H9 (cell line): ENCODE measurements around the gene TMEM141. TPM values are rescaled to one million over a fixed set of nuclear protein-coding genes. Genes with fewer than 3 reads are reported as not detected.

Experiments
- DNase-seq: peaks from one replicate; pipeline ENCODE4 v3.0.0-alpha.2; 2017
- H2AFZ ChIP-seq: one replicate; pipeline ENCODE4 v1.6.1; 2013; ENCODE audit warnings: mild to moderate bottlenecking, low read length, control low read depth, moderate library complexity
- H2AK5ac ChIP-seq: 2 replicates; pipeline ENCODE4 v1.6.1; 2013; ENCODE audit warnings: low read length, control low read depth, mixed read lengths; ENCODE audit not compliant: insufficient read length
- H2BK120ac ChIP-seq: one replicate; pipeline ENCODE4 v1.6.1; 2013; ENCODE audit warnings: low read depth, mild to moderate bottlenecking, low read length, control low read depth, inconsistent platforms; ENCODE audit not compliant: poor library complexity, severe bottlenecking
- H2BK12ac ChIP-seq: 2 replicates; pipeline ENCODE4 v1.6.1; 2013; ENCODE audit warnings: low read length, control low read depth, mixed read lengths, low read depth; ENCODE audit not compliant: insufficient read length
- H2BK15ac ChIP-seq: 2 replicates; pipeline ENCODE4 v1.6.1; 2013; ENCODE audit warnings: low read depth, low read length, control low read depth
- H2BK20ac ChIP-seq: one replicate; pipeline ENCODE4 v1.6.1; 2013; ENCODE audit warnings: low read depth, mild to moderate bottlenecking, low read length, control low read depth, inconsistent platforms; ENCODE audit not compliant: poor library complexity, severe bottlenecking
- H2BK5ac ChIP-seq: 2 replicates; pipeline ENCODE4 v1.6.1; 2013; ENCODE audit warnings: low read length, control low read depth, mixed read lengths; ENCODE audit not compliant: insufficient read length
- H3K14ac ChIP-seq: 2 replicates; pipeline ENCODE4 v1.6.1; 2013; ENCODE audit warnings: low read length, control low read depth; ENCODE audit not compliant: insufficient read depth
- H3K18ac ChIP-seq: 2 replicates; pipeline ENCODE4 v1.6.1; 2013; ENCODE audit warnings: low read depth, mild to moderate bottlenecking, mixed read lengths, low read length, control low read depth; ENCODE audit not compliant: insufficient read length
- H3K23ac ChIP-seq: 2 replicates; pipeline ENCODE4 v1.6.1; 2013; ENCODE audit warnings: low read length, control low read depth, mixed read lengths, low read depth; ENCODE audit not compliant: insufficient read length
- H3K23me2 ChIP-seq: 2 replicates; pipeline ENCODE4 v1.6.1; 2013; ENCODE audit warnings: low read depth, mild to moderate bottlenecking, mixed read lengths, low read length, control low read depth; ENCODE audit not compliant: insufficient read length, poor library complexity, severe bottlenecking
- H3K27ac ChIP-seq: 2 replicates; pipeline ENCODE4 v1.5.1; 2013; ENCODE audit warnings: low read length, control low read depth, mixed read lengths, low read depth; ENCODE audit not compliant: insufficient read length
- H3K27me3 ChIP-seq: 2 replicates; pipeline ENCODE4 v1.6.1; 2013; ENCODE audit warnings: low read length, control low read depth, inconsistent platforms; ENCODE audit not compliant: insufficient read depth
- H3K4ac ChIP-seq: 2 replicates; pipeline ENCODE4 v1.6.1; 2013; ENCODE audit warnings: low read depth, mild to moderate bottlenecking, control low read depth, inconsistent platforms, low read length, moderate library complexity
- H3K4me1 ChIP-seq: 2 replicates; pipeline ENCODE4 v1.6.1; 2013; ENCODE audit warnings: low read length, control low read depth, inconsistent platforms; ENCODE audit not compliant: insufficient read depth
- H3K4me2 ChIP-seq: 2 replicates; pipeline ENCODE4 v1.6.1; 2013; ENCODE audit warnings: low read length, control low read depth, mixed read lengths; ENCODE audit not compliant: insufficient read length, insufficient read depth
- H3K56ac ChIP-seq: 2 replicates; pipeline ENCODE4 v1.6.1; 2013; ENCODE audit warnings: low read depth, mild to moderate bottlenecking, mixed read lengths, low read length, control low read depth; ENCODE audit not compliant: insufficient read length
- H3K79me1 ChIP-seq: 2 replicates; pipeline ENCODE4 v1.6.1; 2013; ENCODE audit warnings: low read depth, mild to moderate bottlenecking, moderate library complexity, low read length, control low read depth, inconsistent platforms; ENCODE audit not compliant: insufficient read depth, poor library complexity, severe bottlenecking
- H3K79me2 ChIP-seq: 2 replicates; pipeline ENCODE4 v1.6.1; 2013; ENCODE audit warnings: low read length, control low read depth, inconsistent platforms; ENCODE audit not compliant: insufficient read depth
- H3K9ac ChIP-seq: 2 replicates; pipeline ENCODE4 v1.6.1; 2013; ENCODE audit warnings: low read length, control low read depth, mixed read lengths; ENCODE audit not compliant: insufficient read length; ENCODE audit errors: extremely low read depth
- H3K9me3 ChIP-seq: one replicate; pipeline ENCODE4 v1.6.1; 2013; ENCODE audit warnings: low read depth, low read length, inconsistent platforms; ENCODE audit not compliant: control insufficient read depth
- H3T11ph ChIP-seq: one replicate; pipeline ENCODE4 v1.6.1; 2013; ENCODE audit warnings: mild to moderate bottlenecking, low read length, control low read depth, inconsistent platforms
- H4K20me1 ChIP-seq: one replicate; pipeline ENCODE4 v1.6.1; 2013; ENCODE audit not compliant: control insufficient read depth, insufficient read length, insufficient read depth
- H4K5ac ChIP-seq: 2 replicates; pipeline ENCODE4 v1.6.1; 2013; ENCODE audit warnings: low read depth, mild to moderate bottlenecking, mixed read lengths, low read length, control low read depth; ENCODE audit not compliant: insufficient read length
- H4K8ac ChIP-seq: replicated peaks from 2 replicates; pipeline ENCODE4 v1.6.1; 2013; ENCODE audit warnings: low read length, control low read depth, mixed read lengths, low read depth; ENCODE audit not compliant: insufficient read length
- H4K91ac ChIP-seq: 2 replicates; pipeline ENCODE4 v1.6.1; 2013; ENCODE audit warnings: low read depth, mild to moderate bottlenecking, moderate library complexity, mixed read lengths, low read length, control low read depth; ENCODE audit not compliant: insufficient read length
- H3K27ac Mint-ChIP-seq, 3 experiments: 2 replicates in 2 of 3; 3 replicates in 1 of 3; pipeline ENCODE4 v1.8.0; 2020 to 2021; ENCODE audit warnings: mixed read lengths in 3 of 3, mild to moderate bottlenecking in 1 of 3, moderate library complexity in 1 of 3
- H3K27me3 Mint-ChIP-seq: 2 replicates; pipeline ENCODE4 v1.8.0; 2021; ENCODE audit warnings: low read depth, mild to moderate bottlenecking, moderate library complexity, mixed read lengths
- H3K36me3 Mint-ChIP-seq, 3 experiments: 2 replicates in 2 of 3; 3 replicates in 1 of 3; pipeline ENCODE4 v1.8.0; 2020 to 2021; ENCODE audit warnings: low read depth in 3 of 3, mixed read lengths in 3 of 3; ENCODE audit not compliant: insufficient read depth in 1 of 3
- H3K4me1 Mint-ChIP-seq, 2 experiments: 2 replicates each; pipeline ENCODE4 v1.8.0; 2020; ENCODE audit warnings: mixed read lengths in 2 of 2
- H3K4me3 Mint-ChIP-seq, 2 experiments: 2 replicates in 1 of 2; 3 replicates in 1 of 2; pipeline ENCODE4 v1.8.0; 2020 to 2021; ENCODE audit warnings: mild to moderate bottlenecking in 2 of 2, mixed read lengths in 2 of 2, moderate library complexity in 1 of 2
- H3K9me3 Mint-ChIP-seq, 2 experiments: 2 replicates in 1 of 2; 3 replicates in 1 of 2; pipeline ENCODE4 v1.8.0; 2020; ENCODE audit warnings: mild to moderate bottlenecking in 2 of 2, mixed read lengths in 2 of 2, moderate library complexity in 1 of 2
- CTCF ChIP-seq: fragments of 200-600 bp; sonication (generic); conservative IDR thresholded peaks from 3 replicates; pipeline ENCODE4 v1.8.0; 2021; ENCODE audit warnings: antibody characterized with exemption, mild to moderate bottlenecking
- WGBS: extraction: QIAGEN DNeasy Blood & Tissue Kit; methylation state at CpG from one replicate; pipeline ENCODE4 v1.1.7; 2013; ENCODE audit warnings: missing lambda C conversion rate, low lambda C conversion rate, mixed read lengths; ENCODE audit not compliant: insufficient read length; ENCODE audit errors: extremely low coverage; 5-methylcytosine and 5-hydroxymethylcytosine counted together
- total RNA-seq: library from RNA; stranded (reverse); gene quantifications from 2 replicates; pipeline ENCODE4 v1.2.1, GENCODE V29; 2021

Gene TMEM141
- total RNA-seq, 1 experiment from 2014 or later = 55.2 TPM

GRCh38 chr9:136815422-136815782, 24.3 kb downstream of the TMEM141 start:
- H3K9me3 Mint-ChIP-seq = no peaks in the 10 kb centered on the region; a peak in 1 of 5 replicates

More at GRCh38 chr9:136815422-136815782, 24.3 kb downstream of the TMEM141 start:
- no peak overlapping the region for H4K91ac ChIP-seq
- no peaks in the 10 kb centered on the region for H3K27me3 ChIP-seq
- H3K56ac ChIP-seq = no peak overlapping the region
- no peak overlapping the region for H3K23ac ChIP-seq
- H3K9me3 ChIP-seq = no peaks in the 10 kb centered on the region
- no peak overlapping the region for H2AFZ ChIP-seq
- no peak overlapping the region for H2BK120ac ChIP-seq
- no peaks in the 10 kb centered on the region for H4K20me1 ChIP-seq
- no peaks in the 10 kb centered on the region for H3K4me1 ChIP-seq
- no peak overlapping the region for H3K4ac ChIP-seq
- H3K27ac ChIP-seq = no peak overlapping the region
- no peaks in the 10 kb centered on the region for H3K23me2 ChIP-seq
- H3K14ac ChIP-seq = no peak overlapping the region
- Mint-ChIP-seq H3K27me3 (no peaks in the 10 kb centered on the region), H3K4me1 (peaks cover 0 to 3% of the 10 kb centered on the region in 2 experiments; a peak in 2 of 4 replicates), H3K4me3 (no peak overlapping the region), H3K36me3 (peaks cover 33 to 68% (median 60%) of the 10 kb centered on the region in 3 experiments), H3K27ac (peak overlapping the region in 1 of 3 experiments; percentile 33; a peak in 1 of 7 replicates)
- no peak overlapping the region for H3K9ac ChIP-seq
- no peak overlapping the region for H2AK5ac ChIP-seq
- H3K79me2 ChIP-seq = no peaks in the 10 kb centered on the region; the same call in 1 of the 2 replicates
- H4K8ac ChIP-seq = no peak overlapping the region
- H2BK5ac ChIP-seq = no peak overlapping the region
- no peak for DNase-seq
- H2BK20ac ChIP-seq = no peak overlapping the region
- H2BK15ac ChIP-seq = no peak overlapping the region
- H4K5ac ChIP-seq = no peak overlapping the region
- H2BK12ac ChIP-seq = no peak overlapping the region
- H3K79me1 ChIP-seq = peaks cover 5% of the 10 kb centered on the region
- no peak overlapping the region for H3K18ac ChIP-seq
- no peak overlapping the region for H3T11ph ChIP-seq
- no CpG with 5 or more reads among the region's 1 CpG for WGBS
- no peak for TF ChIP-seq CTCF
- H3K4me2 ChIP-seq = no peak overlapping the region
